HepG2 (cell line): Measurements from ENCODE around the gene CCDC175. TPM values are rescaled to one million over a fixed set of nuclear protein-coding genes. Genes with fewer than 3 reads are reported as not detected.

Source experiments
- ADNP ChIP-seq: sonication (generic); formaldehyde crosslinking; IDR thresholded peaks from 2 replicates; pipeline ENCODE4 v1.4.0; 2020; ENCODE audit warnings: missing genetic modification reagents
- ATM ChIP-seq: fragments of 450-650 bp; IDR thresholded peaks from 2 replicates; pipeline ENCODE4 v1.7.1; 2017; ENCODE audit warnings: mild to moderate bottlenecking, borderline replicate concordance
- CBX5 ChIP-seq: sonication (generic); formaldehyde crosslinking; IDR thresholded peaks from 2 replicates; pipeline ENCODE4 v1.4.0; 2020; ENCODE audit warnings: missing genetic modification reagents, borderline replicate concordance
- FOXP1 ChIP-seq, 2 experiments: fragments of 450-650 bp in 1 of 2; IDR thresholded peaks; 2 replicates each; pipeline ENCODE4 v1.6.1; 2017 to 2018; ENCODE audit warnings: antibody characterized with exemption in 1 of 2
- GZF1 ChIP-seq: sonication (generic); formaldehyde crosslinking; IDR thresholded peaks from 2 replicates; pipeline ENCODE4 v1.5.1; 2020; ENCODE audit warnings: mild to moderate bottlenecking, missing genetic modification reagents
- HMGXB3 ChIP-seq: sonication (generic); formaldehyde crosslinking; IDR thresholded peaks from 2 replicates; pipeline ENCODE4 v1.4.0; 2020; ENCODE audit warnings: missing genetic modification reagents, borderline replicate concordance
- HOXA9 ChIP-seq: sonication (generic); formaldehyde crosslinking; IDR thresholded peaks from 2 replicates; pipeline ENCODE4 v1.8.1; 2022; ENCODE audit warnings: missing genetic modification reagents, mild to moderate bottlenecking, moderate library complexity, borderline replicate concordance
- JUNB ChIP-seq: sonication (generic); formaldehyde crosslinking; IDR thresholded peaks from 2 replicates; pipeline ENCODE4 v1.8.0; 2022; ENCODE audit warnings: missing genetic modification reagents, mild to moderate bottlenecking, borderline replicate concordance
- KMT2B ChIP-seq: IDR thresholded peaks from 2 replicates; pipeline ENCODE4 v1.6.1; 2016; ENCODE audit warnings: missing genetic modification reagents, missing compliant biosample characterization
- MAF1 ChIP-seq: sonication (generic); formaldehyde crosslinking; IDR thresholded peaks from 2 replicates; pipeline ENCODE4 v1.5.0; 2020; ENCODE audit warnings: missing genetic modification reagents, borderline replicate concordance
- NFATC3 ChIP-seq: sonication (generic); formaldehyde crosslinking; IDR thresholded peaks from 2 replicates; pipeline ENCODE4 v1.5.1; 2020; ENCODE audit warnings: mild to moderate bottlenecking, missing genetic modification reagents
- PPARG ChIP-seq: conservative IDR thresholded peaks from 2 replicates; pipeline ENCODE4 v1.6.1; 2016; ENCODE audit warnings: missing biosample characterization, missing genetic modification reagents
- SMAD9 ChIP-seq: sonication (generic); formaldehyde crosslinking; IDR thresholded peaks from 2 replicates; pipeline ENCODE4 v1.5.1; 2020; ENCODE audit warnings: mild to moderate bottlenecking, missing genetic modification reagents
- TCF12 ChIP-seq, 2 experiments: fragments of 450-650 bp in 1 of 2; sonication (generic) in 1 of 2; formaldehyde crosslinking in 1 of 2; IDR thresholded peaks; 2 replicates each; pipeline versions ENCODE4 v1.6.1 to v1.8.0; 2017 to 2022; ENCODE audit warnings: antibody characterized with exemption in 1 of 2, mild to moderate bottlenecking in 1 of 2, missing genetic modification reagents in 1 of 2, moderate library complexity in 1 of 2
- XRCC5 ChIP-seq: fragments of 200-400 bp; formaldehyde crosslinking; optimal IDR thresholded peaks from 2 replicates; pipeline ENCODE3; 2017; ENCODE audit warnings: mild to moderate bottlenecking, low read length
- ZNF253 ChIP-seq: sonication (generic); formaldehyde crosslinking; IDR thresholded peaks from 2 replicates; pipeline ENCODE4 v1.8.0; 2022; ENCODE audit warnings: mild to moderate bottlenecking, missing genetic modification reagents, borderline replicate concordance
- ZNF326 ChIP-seq: sonication (generic); formaldehyde crosslinking; IDR thresholded peaks from 2 replicates; pipeline ENCODE4 v1.4.0; 2020; ENCODE audit warnings: missing genetic modification reagents, borderline replicate concordance
- ZNF451 ChIP-seq: sonication (generic); formaldehyde crosslinking; IDR thresholded peaks from 2 replicates; pipeline ENCODE4 v1.5.0; 2020; ENCODE audit warnings: mild to moderate bottlenecking, missing genetic modification reagents
- ZNF572 ChIP-seq: sonication (generic); formaldehyde crosslinking; IDR thresholded peaks from 2 replicates; pipeline ENCODE4 v1.5.1; 2020; ENCODE audit warnings: mild to moderate bottlenecking, missing genetic modification reagents
- ZNF639 ChIP-seq: conservative IDR thresholded peaks from 2 replicates; pipeline ENCODE4 v1.6.1; 2018; ENCODE audit warnings: missing genetic modification reagents
- ZNF713 ChIP-seq: sonication (generic); formaldehyde crosslinking; IDR thresholded peaks from 2 replicates; pipeline ENCODE4 v1.4.0; 2020; ENCODE audit warnings: mild to moderate bottlenecking, missing genetic modification reagents
- ZNF816 ChIP-seq: sonication (generic); formaldehyde crosslinking; IDR thresholded peaks from 2 replicates; pipeline ENCODE4 v1.8.0; 2022; ENCODE audit warnings: missing genetic modification reagents, mild to moderate bottlenecking, borderline replicate concordance
- ZNF878 ChIP-seq: sonication (generic); formaldehyde crosslinking; IDR thresholded peaks from 2 replicates; pipeline ENCODE4 v1.8.1; 2023; ENCODE audit warnings: mild to moderate bottlenecking, missing genetic modification reagents, moderate library complexity
- ZNF891 ChIP-seq: sonication (generic); formaldehyde crosslinking; IDR thresholded peaks from 2 replicates; pipeline ENCODE4 v1.5.0; 2020; ENCODE audit warnings: mild to moderate bottlenecking, missing genetic modification reagents
- ZSCAN9 ChIP-seq: IDR thresholded peaks from 2 replicates; pipeline ENCODE4 v1.6.1; 2016; ENCODE audit warnings: borderline replicate concordance
- polyA plus RNA-seq, 8 experiments: library from polyadenylated mRNA; depleted of rRNA in 3 of 8; stranded (reverse) in 7 of 8; unstranded in 1 of 8; fragments of >200 nt; fragmentation: Illumina TruSeq in 4 of 8; extraction: Trizol in 4 of 8; gene quantifications; 2 replicates each; pipeline versions ENCODE4 v1.2.1 to v1.2.3, GENCODE V29; 2011 to 2016; ENCODE audit warnings: low read depth in 4 of 8, missing spikeins in 1 of 8, mixed read lengths in 1 of 8; ENCODE audit not compliant: insufficient read depth in 1 of 8
- total RNA-seq, 5 experiments: library from RNA; depleted of rRNA; stranded (reverse); fragments of >200 nt; fragmentation: Illumina TruSeq; extraction: Trizol; gene quantifications; 2 replicates each; pipeline ENCODE4 v1.2.3, GENCODE V29; 2016; ENCODE audit warnings: low read depth in 1 of 5

The CCDC175 gene
- total and polyA plus RNA-seq, 2 of the 13 experiments (the other 11 are each of a cell fraction or from before 2014, with no cell fraction given) = not detected

GRCh38 chr14:59483819-59484638 is 92.6 kb downstream of the CCDC175 start, which contains the start of the genes JKAMP and L3HYPDH (continued):
- TF ChIP-seq ZNF253 (CRISPR knock-in tag) = peak; percentile 95
- TF ChIP-seq JUNB (CRISPR knock-in tag) = no peak
- TF ChIP-seq XRCC5 = peak; percentile 77
- TF ChIP-seq ADNP (CRISPR knock-in tag) = 0 out of 2 replicates have a peak, but pooled peaks have one; percentile 67
- TF ChIP-seq PPARG (CRISPR knock-in tag) = 0 out of 2 replicates have a peak, but pooled peaks have one; percentile 7
- TF ChIP-seq ZNF451 (CRISPR knock-in tag) = peak; percentile 92; the same call in 1 of the 2 replicates
- TF ChIP-seq KMT2B = peak; percentile 90
- TF ChIP-seq ZSCAN9 (CRISPR knock-in tag) = no peak; the same call in none of the 2 replicates
- TF ChIP-seq ZNF326 = no peak
- peak; percentile 41; the same call in 1 of the 2 replicates for TF ChIP-seq ZNF639 (CRISPR knock-in tag)
- peak; percentile 91 for TF ChIP-seq ZNF891 (CRISPR knock-in tag)
- peak; percentile 91 for TF ChIP-seq ZNF816
- no peak; the same call in 1 of the 2 replicates for TF ChIP-seq ZNF572
- peak; percentile 62; the same call in 1 of the 2 replicates for TF ChIP-seq ZNF878
- peak; percentile 77 for TF ChIP-seq CBX5 (CRISPR knock-in tag)
- TF ChIP-seq GZF1 (CRISPR knock-in tag) = peak; percentile 92
- no peak for TF ChIP-seq ATM
- no peak for TF ChIP-seq TCF12 (IDR thresholded peaks at IDR 0.05)
- TF ChIP-seq TCF12 (CRISPR knock-in tag; IDR thresholded peaks at IDR 0.05) = peak; percentile 69; the same call in 1 of the 2 replicates
- peak; percentile 12; the same call in 1 of the 2 replicates for TF ChIP-seq HMGXB3 (CRISPR knock-in tag)
- peak; percentile 92; the same call in 1 of the 2 replicates for TF ChIP-seq SMAD9 (CRISPR knock-in tag)
- TF ChIP-seq MAF1 (CRISPR knock-in tag) = peak; percentile 86; the same call in 1 of the 2 replicates
- peak; percentile 59; the same call in 1 of the 2 replicates for TF ChIP-seq ZNF713 (CRISPR knock-in tag)
- peak; percentile 92; the same call in 1 of the 2 replicates for TF ChIP-seq HOXA9
- no peak for TF ChIP-seq FOXP1 (IDR thresholded peaks at IDR 0.05)
- no peak for TF ChIP-seq FOXP1 (CRISPR knock-in tag; IDR thresholded peaks at IDR 0.05)
- TF ChIP-seq NFATC3 (CRISPR knock-in tag) = peak; percentile 94; the same call in 1 of the 2 replicates
